Right lobe of liver (tissue), 6 donors: ENCODE data around the gene BPIFB3. TPM values are rescaled to one million over a fixed set of nuclear protein-coding genes. Genes with fewer than 3 reads are reported as not detected.
"Not testable (repeated sequence)": the region's sequence is repeated elsewhere in the genome, so short reads cannot be mapped to it uniquely, and the experiment has no call there.

Experiments
- ATAC-seq, 4 donors: fragments of 200-7000 bp; cut with Tn5 transposase; one replicate each; pipeline ENCODE4 v1.9.1; 2020; ENCODE audit warnings: mild to moderate bottlenecking in 4 of 4, moderate library complexity in 4 of 4
- DNase-seq, 3 donors: peaks; one replicate each; pipeline ENCODE4 v3.0.0-alpha.2; 2020
- H3K27ac ChIP-seq, 3 donors: fragments of 200-600 bp; one replicate each; pipeline ENCODE4 v1.8.0; 2022
- H3K27me3 ChIP-seq, 2 donors: fragments of 200-600 bp; one replicate each; pipeline ENCODE4 v1.8.0; 2022
- H3K36me3 ChIP-seq, 4 donors: fragments of 200-600 bp; sonication (generic) in 1 of 4; one replicate each; pipeline versions ENCODE4 v1.5.1 to v1.8.0; 2017 to 2022; ENCODE audit warnings: control low read depth in 1 of 4
- H3K4me1 ChIP-seq, 4 donors: fragments of 200-600 bp; sonication (generic) in 1 of 4; one replicate each; pipeline versions ENCODE4 v1.5.1 to v1.8.0; 2017 to 2022; ENCODE audit warnings: control low read depth in 1 of 4
- H3K4me3 ChIP-seq, 3 donors: fragments of 200-600 bp; one replicate each; pipeline ENCODE4 v1.8.0; 2022
- H3K9me3 ChIP-seq, 4 donors: fragments of 200-600 bp; sonication (generic) in 1 of 4; one replicate each; pipeline versions ENCODE4 v1.5.1 to v1.8.0; 2017 to 2022; ENCODE audit warnings: control low read depth in 1 of 4
- POLR2A ChIP-seq: fragments of 450-650 bp; IDR thresholded peaks from one replicate; pipeline ENCODE4 v1.6.1; 2017; ENCODE audit warnings: antibody characterized with exemption, mild to moderate bottlenecking
- WGBS: methylation state at CpG from one replicate; pipeline ENCODE4 v1.1.6; 2018; ENCODE audit warnings: low coverage, low lambda C conversion rate; ENCODE audit not compliant: insufficient coverage; ENCODE audit errors: missing lambda C conversion rate; 5-methylcytosine and 5-hydroxymethylcytosine counted together
- intact Hi-C, 2 donors: fragments of 100-400 bp; cut with DNase I; formaldehyde crosslinking; loops; one replicate each; pipeline versions ENCODE4 v1.11.2 to v1.14.1; 2022
- total RNA-seq, 6 experiments: library from RNA; depleted of rRNA in 2 of 6; stranded (reverse); fragments of >200 nt in 2 of 6; fragmentation: NEBNext Ultra II Directional in 3 of 6; extraction: Animal tissue kit (Norgen Biotek cat#: 25700) in 3 of 6; gene quantifications; one replicate each; pipeline versions ENCODE4 v1.1.0 to v1.2.4, GENCODE V29; 2016 to 2023
- TF ChIP-seq, protein P1 (sequence below), 4 donors: fragments of 200-600 bp in 3 of 4; fragments of 450-650 bp in 1 of 4; IDR thresholded peaks; one replicate each; pipeline versions ENCODE4 v1.5.1 to v1.8.0; 2016 to 2022; ENCODE audit warnings: antibody characterized with exemption in 4 of 4, mild to moderate bottlenecking in 2 of 4
- donor health status: DM: no; HTN: yes; CAD: no.
- donor health status: DM: no; HTN: no; CAD: no.
- donor health status: DM: no; HTN: no; CAD: no.
- donor health status: DM: no; HTN: yes; CAD: no.
- donor health status: DM: no; HTN: yes; CAD: no.

The BPIFB3 gene
- total RNA-seq, 6 experiments from 2014 or later, result not detected

GRCh38 chr20:33110147-33110825 lies 56.6 kb downstream of the BPIFB3 start:
- Histone ChIP-seq H3K4me3 (no peak overlapping the region), H3K4me1 (peaks cover 0 to 29% (median 4%) of the 10 kb centered on the region in 4 donors), H3K9me3 (no peaks in the 10 kb centered on the region), H3K27me3 (no peaks in the 10 kb centered on the region), H3K36me3 (no peaks in the 10 kb centered on the region), H3K27ac (no peak overlapping the region)
- intact Hi-C loops, result no loop called here
- ATAC-seq (no peak), DNase-seq (no peak)
- 83% methylated on average over 8 of the region's 8 CpGs for WGBS
- TF ChIP-seq POLR2A, result no peak
- TF ChIP-seq, protein P1, sequence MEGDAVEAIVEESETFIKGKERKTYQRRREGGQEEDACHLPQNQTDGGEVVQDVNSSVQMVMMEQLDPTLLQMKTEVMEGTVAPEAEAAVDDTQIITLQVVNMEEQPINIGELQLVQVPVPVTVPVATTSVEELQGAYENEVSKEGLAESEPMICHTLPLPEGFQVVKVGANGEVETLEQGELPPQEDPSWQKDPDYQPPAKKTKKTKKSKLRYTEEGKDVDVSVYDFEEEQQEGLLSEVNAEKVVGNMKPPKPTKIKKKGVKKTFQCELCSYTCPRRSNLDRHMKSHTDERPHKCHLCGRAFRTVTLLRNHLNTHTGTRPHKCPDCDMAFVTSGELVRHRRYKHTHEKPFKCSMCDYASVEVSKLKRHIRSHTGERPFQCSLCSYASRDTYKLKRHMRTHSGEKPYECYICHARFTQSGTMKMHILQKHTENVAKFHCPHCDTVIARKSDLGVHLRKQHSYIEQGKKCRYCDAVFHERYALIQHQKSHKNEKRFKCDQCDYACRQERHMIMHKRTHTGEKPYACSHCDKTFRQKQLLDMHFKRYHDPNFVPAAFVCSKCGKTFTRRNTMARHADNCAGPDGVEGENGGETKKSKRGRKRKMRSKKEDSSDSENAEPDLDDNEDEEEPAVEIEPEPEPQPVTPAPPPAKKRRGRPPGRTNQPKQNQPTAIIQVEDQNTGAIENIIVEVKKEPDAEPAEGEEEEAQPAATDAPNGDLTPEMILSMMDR (IDR thresholded peaks at IDR 0.05), result no peak

- H3K27ac ChIP-seq, result no peak overlapping the region
- no peak for DNase-seq
These were observed 57.6 kb downstream of the BPIFB3 start for GRCh38 chr20:33111306-33111705.

GRCh38 chr20:33112547-33113386 lies 59.1 kb downstream of the BPIFB3 start:
- no peaks in the 10 kb centered on the region for H3K9me3 ChIP-seq
- intact Hi-C loops, result no loop called here
- no peak for TF ChIP-seq POLR2A
- TF ChIP-seq, protein P1 (IDR thresholded peaks at IDR 0.05), result no peak
- peak; percentile 47 to 76 (median 69) for ATAC-seq
- no peaks in the 10 kb centered on the region for H3K36me3 ChIP-seq
- H3K4me3 ChIP-seq, result no peak overlapping the region
- H3K27me3 ChIP-seq, result no peaks in the 10 kb centered on the region
- H3K27ac ChIP-seq, result peak overlapping the region in 2 of 3 donors; percentile 36 to 50
- no peak for DNase-seq
- WGBS, result 51% methylated on average over 5 of the region's 7 CpGs
- H3K4me1 ChIP-seq, result peaks cover 0 to 18% (median 4%) of the 10 kb centered on the region in 4 donors

More at GRCh38 chr20:33111306-33111705, 57.6 kb downstream of the BPIFB3 start:
- no CpG with 5 or more reads among the region's 5 CpGs for WGBS
- Histone ChIP-seq H3K36me3 (no peaks in the 10 kb centered on the region), H3K4me3 (no peak overlapping the region), H3K4me1 (peaks cover 0 to 21% (median 4%) of the 10 kb centered on the region in 4 donors), H3K9me3 (no peaks in the 10 kb centered on the region), H3K27me3 (no peaks in the 10 kb centered on the region)
- intact Hi-C loops, result no loop called here
- ATAC-seq, result no peak
- TF ChIP-seq, protein P1 (IDR thresholded peaks at IDR 0.05), result no peak
- TF ChIP-seq POLR2A, result no peak

DNA sequence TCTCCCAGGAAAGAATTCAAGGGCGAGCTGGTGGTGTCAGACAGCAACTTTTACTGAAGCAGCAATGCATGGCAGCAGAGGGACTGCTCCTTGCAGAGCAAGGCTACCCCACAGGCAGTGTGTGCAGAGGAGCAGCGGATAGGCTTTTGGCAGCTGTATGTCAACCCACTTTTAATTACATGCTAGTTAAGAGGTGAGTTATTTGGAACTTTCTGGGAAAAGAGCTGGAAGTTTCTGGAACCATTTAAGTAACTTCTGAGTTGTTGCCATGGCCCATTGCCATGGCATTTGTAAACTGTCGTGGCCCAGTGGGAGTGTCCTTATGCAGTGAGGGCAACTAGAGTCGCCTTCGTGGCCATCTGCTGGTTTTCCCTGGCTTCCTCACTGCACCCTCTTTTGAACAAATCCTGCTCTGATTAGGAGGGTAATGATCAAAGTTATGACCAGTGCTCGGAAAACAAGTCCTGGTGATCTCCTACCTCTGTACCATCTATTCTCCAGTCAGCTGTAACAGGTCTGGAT lies 59.7 kb downstream of the BPIFB3 start:
- ATAC-seq, result peak; percentile 75 to 91 (median 86)
- intact Hi-C loops, result no loop called here
- peak in 1 of 3 donors; percentile 50 for DNase-seq
- Histone ChIP-seq H3K4me1 (peaks cover 0 to 18% (median 4%) of the 10 kb centered on the region in 4 donors), H3K36me3 (no peaks in the 10 kb centered on the region), H3K4me3 (no peak overlapping the region), H3K27me3 (no peaks in the 10 kb centered on the region), H3K9me3 (no peaks in the 10 kb centered on the region), H3K27ac (peak overlapping the region in 2 of 3 donors; percentile 36 to 50)
- TF ChIP-seq, protein P1 (IDR thresholded peaks at IDR 0.05), result no peak
- TF ChIP-seq POLR2A, result no peak
- WGBS, result 58% methylated on average over 5 of the region's 6 CpGs

GRCh38 chr20:33115501-33115900 lies 61.8 kb downstream of the BPIFB3 start:
- H3K4me3 ChIP-seq, intact Hi-C loops, ATAC-seq, DNase-seq, H3K27me3 ChIP-seq, H3K27ac ChIP-seq, H3K9me3 ChIP-seq, H3K36me3 ChIP-seq: not testable (repeated sequence)
- no CpG with 5 or more reads among the region's 34 CpGs for WGBS
- peaks cover 0 to 18% (median 4%) of the 10 kb centered on the region in 4 donors for H3K4me1 ChIP-seq
